Measurements from ENCODE around the gene RCAN2. TPM values are rescaled to one million over a fixed set of nuclear protein-coding genes. Genes with fewer than 3 reads are reported as not detected.

The RCAN2 gene
- polyA plus RNA-seq, 1 donor from 2014 or later, result 37.4 TPM

GRCh38 chr6:46204880-46205650, 286.2 kb downstream of the RCAN2 start:
- Histone ChIP-seq H4K20me1 (ENCODE audit: insufficient read depth) (no peaks in the 10 kb centered on the region), H3K79me2 (replicated peaks; ENCODE audit: insufficient read depth, low read length) (no peaks in the 10 kb centered on the region), H3K36me3 (ENCODE audit: insufficient read depth, low read length) (no peaks in the 10 kb centered on the region), H3K4me2 (ENCODE audit: low read length) (no peak overlapping the region), H3K4me3 (ENCODE audit: low read length) (no peak overlapping the region), H3K9me2 (ENCODE audit: insufficient read depth, low read length) (no peaks in the 10 kb centered on the region), H3K9ac (ENCODE audit: low read length) (no peak overlapping the region), H3K27ac (ENCODE audit: low read length) (no peak overlapping the region), H3K27me3 (ENCODE audit: insufficient read depth, low read depth, low read length) (no peaks in the 10 kb centered on the region), H2AFZ (ENCODE audit: low read depth, low read length) (no peak overlapping the region), H3K9me3 (ENCODE audit: low read length) (no peaks in the 10 kb centered on the region), H3F3A (ENCODE audit: insufficient read depth, low read length, poor library complexity, severe bottlenecking) (no peaks in the 10 kb centered on the region)
- no peak for TF ChIP-seq REST (IDR thresholded peaks at IDR 0.05; ENCODE audit: borderline replicate concordance)
- TF ChIP-seq EP300 (conservative IDR thresholded peaks at IDR 0.05; ENCODE audit: poor library complexity, severe bottlenecking), result no peak
- TF ChIP-seq TAF1 (IDR thresholded peaks at IDR 0.05; ENCODE audit: low read depth), result no peak
- no peak for TF ChIP-seq RAD21 (conservative IDR thresholded peaks at IDR 0.05)
- TF ChIP-seq MXI1 (conservative IDR thresholded peaks at IDR 0.05; ENCODE audit: poor library complexity, severe bottlenecking), result no peak
- TF ChIP-seq SMC3 (conservative IDR thresholded peaks at IDR 0.05; ENCODE audit: poor library complexity), result no peak
- TF ChIP-seq EZH2 (IDR thresholded peaks at IDR 0.05; ENCODE audit: borderline replicate concordance, insufficient read depth, low read length, poor library complexity, severe bottlenecking), result no peak
- TF ChIP-seq POLR2AphosphoS5 (IDR thresholded peaks at IDR 0.05), result no peak
- no peak for TF ChIP-seq CTCF (IDR thresholded peaks at IDR 0.05; ENCODE audit: poor library complexity, severe bottlenecking)

GRCh38 chr6:46203391-46204177, 287.7 kb downstream of the RCAN2 start:
- no peak overlapping the region for H3K27ac ChIP-seq (ENCODE audit: low read length)
- TF ChIP-seq EP300 (conservative IDR thresholded peaks at IDR 0.05; ENCODE audit: poor library complexity, severe bottlenecking) (no peak), CTCF (IDR thresholded peaks at IDR 0.05; ENCODE audit: poor library complexity, severe bottlenecking) (no peak), REST (IDR thresholded peaks at IDR 0.05; ENCODE audit: borderline replicate concordance) (no peak), TAF1 (IDR thresholded peaks at IDR 0.05; ENCODE audit: low read depth) (no peak), POLR2AphosphoS5 (IDR thresholded peaks at IDR 0.05) (no peak), RAD21 (conservative IDR thresholded peaks at IDR 0.05) (no peak), EZH2 (IDR thresholded peaks at IDR 0.05; ENCODE audit: borderline replicate concordance, insufficient read depth, low read length, poor library complexity, severe bottlenecking) (no peak), SMC3 (conservative IDR thresholded peaks at IDR 0.05; ENCODE audit: poor library complexity) (no peak), MXI1 (conservative IDR thresholded peaks at IDR 0.05; ENCODE audit: poor library complexity, severe bottlenecking) (no peak)
- H3K4me3 ChIP-seq (ENCODE audit: low read length), result no peak overlapping the region

More at GRCh38 chr6:46203391-46204177, 287.7 kb downstream of the RCAN2 start:
- Histone ChIP-seq H4K20me1 (ENCODE audit: insufficient read depth) (no peaks in the 10 kb centered on the region), H3F3A (ENCODE audit: insufficient read depth, low read length, poor library complexity, severe bottlenecking) (no peaks in the 10 kb centered on the region), H3K36me3 (ENCODE audit: insufficient read depth, low read length) (no peaks in the 10 kb centered on the region), H3K9me3 (ENCODE audit: low read length) (no peaks in the 10 kb centered on the region), H3K9me2 (ENCODE audit: insufficient read depth, low read length) (no peaks in the 10 kb centered on the region), H3K4me2 (ENCODE audit: low read length) (no peak overlapping the region), H2AFZ (ENCODE audit: low read depth, low read length) (no peak overlapping the region), H3K79me2 (replicated peaks; ENCODE audit: insufficient read depth, low read length) (no peaks in the 10 kb centered on the region), H3K9ac (ENCODE audit: low read length) (no peak overlapping the region), H3K27me3 (ENCODE audit: insufficient read depth, low read depth, low read length) (no peaks in the 10 kb centered on the region)
